ENCODE data around the gene HOXD12.

HOXD12 gene

DNA sequence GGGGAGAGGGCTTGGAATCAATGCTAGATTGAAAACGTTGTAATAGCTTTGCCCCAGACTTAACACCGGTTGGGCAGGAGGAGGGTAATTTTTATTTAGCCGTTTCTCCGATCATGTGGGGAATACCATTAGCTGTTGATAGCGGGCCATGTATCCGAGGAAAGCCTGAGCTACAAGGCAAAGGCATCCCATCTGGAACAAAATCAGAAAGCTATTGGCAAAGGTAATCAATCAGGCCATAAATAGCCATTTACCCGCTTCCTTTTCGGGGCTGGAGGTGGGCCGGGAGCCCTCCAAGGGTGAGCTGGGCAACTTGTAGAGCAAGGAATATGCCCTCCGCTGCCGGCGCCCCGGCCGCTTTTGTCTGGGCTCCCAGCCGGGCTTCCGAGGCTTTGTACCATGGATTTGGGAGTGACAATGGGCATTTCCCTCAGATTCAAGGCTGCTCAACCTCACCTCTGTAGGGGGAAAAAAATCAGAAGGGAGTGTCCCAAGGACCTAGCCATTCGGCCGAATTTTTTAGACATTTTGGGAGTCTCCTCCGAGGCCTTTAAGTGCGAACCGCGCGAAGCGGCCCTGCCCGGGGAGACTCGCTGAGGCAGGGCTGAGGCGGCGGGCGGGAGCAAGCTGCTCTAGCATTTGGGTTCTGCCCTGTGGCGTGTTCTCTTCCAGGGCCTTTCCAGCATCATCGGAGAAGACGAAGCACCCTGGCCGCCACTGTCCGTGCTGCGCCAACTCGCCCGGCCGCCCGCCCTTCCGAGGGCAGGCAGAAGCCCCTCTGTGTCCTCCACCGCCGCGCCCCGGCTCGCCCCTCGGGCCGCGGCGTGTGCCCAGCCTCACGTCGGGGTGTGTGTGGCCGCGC lies 21.8 kb downstream of the HOXD12 start:
- no peak for DNase-seq (ENCODE audit: low spot score)

DNA sequence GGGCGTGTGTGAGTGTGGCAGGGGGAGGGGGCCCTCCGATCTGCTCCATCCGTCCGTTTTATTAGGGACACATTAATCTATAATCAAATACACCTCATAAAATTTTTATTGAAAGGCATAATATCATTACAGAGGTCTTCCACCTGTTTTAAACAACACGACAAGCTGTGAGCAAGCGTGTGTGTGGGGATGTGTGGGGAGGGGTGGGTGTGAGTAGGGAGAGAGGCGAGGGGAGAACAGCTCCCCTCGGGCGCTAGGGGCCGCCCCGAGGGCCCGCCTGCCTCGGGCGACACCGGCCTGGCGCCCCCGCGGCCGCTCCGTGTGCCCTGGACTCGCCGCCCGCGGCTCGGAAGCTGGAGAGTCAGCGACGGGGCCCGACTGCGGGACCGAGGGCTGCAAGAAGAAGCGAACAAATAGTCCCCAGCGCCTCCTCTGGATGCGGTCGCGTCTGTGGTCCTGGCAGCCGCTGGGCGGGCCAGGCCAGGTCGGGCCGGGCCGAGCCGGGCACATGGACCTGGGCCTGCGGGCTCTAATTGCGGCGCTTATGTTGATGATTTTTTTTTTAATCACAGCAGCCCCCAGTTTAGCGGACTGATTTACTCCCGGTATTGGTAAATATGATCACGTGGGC lies 22.6 kb downstream of the HOXD12 start:
- DNase-seq (ENCODE audit: low spot score) = no peak

DNA sequence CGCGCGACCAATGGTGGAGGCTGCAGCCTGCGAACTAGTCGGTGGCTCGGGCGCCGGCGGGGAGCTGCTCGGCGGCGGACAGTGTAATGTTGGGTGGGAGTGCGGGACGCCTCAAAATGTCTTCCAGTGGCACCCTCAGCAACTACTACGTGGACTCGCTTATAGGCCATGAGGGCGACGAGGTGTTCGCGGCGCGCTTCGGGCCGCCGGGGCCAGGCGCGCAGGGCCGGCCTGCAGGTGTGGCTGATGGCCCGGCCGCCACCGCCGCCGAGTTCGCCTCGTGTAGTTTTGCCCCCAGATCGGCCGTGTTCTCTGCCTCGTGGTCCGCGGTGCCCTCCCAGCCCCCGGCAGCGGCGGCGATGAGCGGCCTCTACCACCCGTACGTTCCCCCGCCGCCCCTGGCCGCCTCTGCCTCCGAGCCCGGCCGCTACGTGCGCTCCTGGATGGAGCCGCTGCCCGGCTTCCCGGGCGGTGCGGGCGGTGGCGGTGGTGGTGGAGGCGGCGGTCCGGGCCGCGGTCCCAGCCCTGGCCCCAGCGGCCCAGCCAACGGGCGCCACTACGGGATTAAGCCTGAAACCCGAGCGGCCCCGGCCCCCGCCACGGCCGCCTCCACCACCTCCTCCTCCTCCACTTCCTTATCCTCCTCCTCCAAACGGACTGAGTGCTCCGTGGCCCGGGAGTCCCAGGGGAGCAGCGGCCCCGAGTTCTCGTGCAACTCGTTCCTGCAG lies 23.3 kb downstream of the HOXD12 start, which contains the start of gene HOXD9:
Gene HOXD9, plus strand, starts transcription at position 37 of the 728 bp plus-strand sequence. Its CDS starts 50 bp downstream, at position 87.
- DNase-seq (ENCODE audit: low spot score) = no peak

DNA sequence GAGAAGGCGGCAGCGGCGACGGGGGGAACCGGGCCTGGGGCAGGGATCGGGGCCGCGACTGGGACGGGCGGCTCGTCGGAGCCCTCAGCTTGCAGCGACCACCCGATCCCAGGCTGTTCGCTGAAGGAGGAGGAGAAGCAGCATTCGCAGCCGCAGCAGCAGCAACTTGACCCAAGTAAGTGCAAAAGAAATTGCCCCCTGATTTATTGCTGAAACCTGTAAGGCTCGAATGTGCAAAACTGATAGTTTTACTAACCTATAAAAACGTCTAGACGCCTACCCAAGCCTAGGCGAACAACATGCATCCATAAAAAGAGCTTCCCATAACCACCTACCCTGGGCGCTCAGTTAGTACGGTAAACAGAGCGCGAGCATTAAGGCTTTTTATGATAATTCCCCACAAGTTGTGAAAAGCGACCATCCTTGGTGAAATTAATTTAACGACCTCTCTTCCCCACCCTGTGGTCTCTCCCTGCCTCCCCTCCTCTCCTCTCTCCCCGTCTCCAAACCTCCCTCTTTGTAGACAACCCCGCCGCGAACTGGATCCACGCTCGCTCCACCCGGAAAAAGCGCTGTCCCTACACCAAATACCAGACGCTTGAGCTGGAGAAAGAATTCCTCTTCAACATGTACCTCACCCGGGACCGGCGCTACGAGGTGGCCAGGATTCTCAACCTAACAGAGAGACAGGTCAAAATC lies 24.0 kb downstream of the HOXD12 start:
- DNase-seq (ENCODE audit: low spot score) = no peak

DNA sequence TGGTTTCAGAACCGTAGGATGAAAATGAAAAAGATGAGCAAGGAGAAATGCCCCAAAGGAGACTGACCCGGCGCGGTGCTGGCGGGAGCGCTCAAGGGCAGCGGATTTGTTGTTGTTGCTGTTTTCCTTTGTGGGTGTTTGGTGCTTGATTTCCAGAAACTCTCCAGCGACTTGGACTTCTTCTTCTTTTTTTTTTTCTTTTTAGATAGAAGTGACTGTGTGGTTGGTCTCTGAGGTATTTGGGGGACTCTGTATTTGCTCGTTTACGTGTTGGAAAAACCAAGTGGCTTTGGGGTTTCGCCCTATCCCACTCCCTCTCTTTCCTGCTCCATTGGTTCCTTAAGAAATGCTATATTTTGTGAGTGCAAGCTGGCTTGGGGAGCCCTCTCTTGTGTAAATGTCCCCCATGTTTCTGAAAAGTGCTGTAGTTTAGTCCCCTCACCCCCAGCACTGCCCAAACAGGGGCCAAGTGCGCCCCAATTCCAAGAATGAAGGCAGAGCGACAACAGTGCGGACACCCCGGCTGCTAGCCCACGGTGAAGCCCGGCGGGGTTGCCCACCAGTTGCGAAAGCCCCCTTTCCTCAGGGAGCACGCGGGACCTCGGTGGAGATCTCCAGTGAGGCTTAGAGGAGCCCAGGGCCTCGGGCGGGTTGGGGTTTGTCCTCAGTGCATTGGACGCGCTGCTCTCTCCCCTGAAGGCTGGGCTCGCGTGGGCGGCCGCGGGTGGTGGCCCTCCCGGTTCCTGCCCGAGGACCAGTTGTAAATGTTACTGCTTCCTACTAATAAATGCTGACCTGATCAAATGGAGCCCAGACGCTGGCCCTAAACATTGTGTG lies 24.7 kb downstream of the HOXD12 start:
- no peak for DNase-seq (ENCODE audit: low spot score)

DNA sequence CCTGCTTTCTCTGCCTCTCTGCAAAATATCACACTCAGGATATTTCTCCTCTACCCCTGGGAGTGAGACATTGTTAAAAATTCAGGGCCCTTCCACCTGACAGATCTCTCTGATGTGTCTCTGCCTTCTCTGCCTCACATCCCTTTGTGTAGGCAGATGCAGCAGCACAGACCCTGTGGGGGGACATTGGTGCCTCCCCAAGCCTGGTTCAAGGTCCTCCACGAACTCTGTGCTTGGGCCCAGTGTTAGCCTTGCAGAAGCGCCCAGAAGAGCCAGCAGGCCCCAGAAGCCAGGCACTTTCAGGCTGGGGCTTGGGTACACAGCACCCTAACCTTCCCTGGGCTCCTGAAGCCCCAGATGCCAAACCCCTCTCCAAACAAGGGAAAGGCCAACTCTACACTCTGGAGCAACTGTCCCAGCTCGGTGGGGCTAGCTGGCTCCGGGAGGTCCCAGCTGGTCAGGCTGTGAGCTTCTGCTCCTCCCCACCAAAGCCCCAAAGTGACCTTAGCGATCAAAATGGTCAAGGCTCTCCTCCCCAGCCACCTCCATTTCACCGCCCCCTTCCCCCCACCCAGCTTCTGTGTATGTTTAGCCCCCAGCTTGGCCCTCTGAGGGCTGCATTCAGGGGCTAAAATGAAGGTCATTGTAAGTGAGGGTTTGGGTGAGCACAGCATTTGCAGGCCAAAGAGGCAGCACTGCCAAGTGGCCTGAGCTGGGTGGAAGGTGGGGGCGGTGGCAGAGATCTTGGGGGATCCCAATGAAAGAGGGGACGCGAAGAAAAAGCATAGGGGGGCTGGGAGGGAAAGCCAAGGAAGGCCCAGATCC lies 25.6 kb downstream of the HOXD12 start:
- DNase-seq (ENCODE audit: low spot score) = no peak

DNA sequence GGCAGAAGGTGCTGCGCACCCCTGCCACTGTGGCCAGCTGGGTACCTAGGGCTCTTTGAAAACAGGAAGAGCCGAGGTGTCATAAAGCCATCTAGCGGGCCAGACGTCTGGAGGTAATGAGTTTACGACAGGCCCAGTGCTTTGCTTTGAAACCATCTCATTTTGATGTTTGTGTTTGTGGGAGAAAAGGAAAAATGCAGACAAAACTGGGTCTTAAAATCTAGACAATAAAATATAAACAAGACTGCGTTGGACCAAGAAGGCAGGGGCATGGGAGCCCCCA lies 26.1 kb downstream of the HOXD12 start:
- DNase-seq (ENCODE audit: low spot score) = no peak

DNA sequence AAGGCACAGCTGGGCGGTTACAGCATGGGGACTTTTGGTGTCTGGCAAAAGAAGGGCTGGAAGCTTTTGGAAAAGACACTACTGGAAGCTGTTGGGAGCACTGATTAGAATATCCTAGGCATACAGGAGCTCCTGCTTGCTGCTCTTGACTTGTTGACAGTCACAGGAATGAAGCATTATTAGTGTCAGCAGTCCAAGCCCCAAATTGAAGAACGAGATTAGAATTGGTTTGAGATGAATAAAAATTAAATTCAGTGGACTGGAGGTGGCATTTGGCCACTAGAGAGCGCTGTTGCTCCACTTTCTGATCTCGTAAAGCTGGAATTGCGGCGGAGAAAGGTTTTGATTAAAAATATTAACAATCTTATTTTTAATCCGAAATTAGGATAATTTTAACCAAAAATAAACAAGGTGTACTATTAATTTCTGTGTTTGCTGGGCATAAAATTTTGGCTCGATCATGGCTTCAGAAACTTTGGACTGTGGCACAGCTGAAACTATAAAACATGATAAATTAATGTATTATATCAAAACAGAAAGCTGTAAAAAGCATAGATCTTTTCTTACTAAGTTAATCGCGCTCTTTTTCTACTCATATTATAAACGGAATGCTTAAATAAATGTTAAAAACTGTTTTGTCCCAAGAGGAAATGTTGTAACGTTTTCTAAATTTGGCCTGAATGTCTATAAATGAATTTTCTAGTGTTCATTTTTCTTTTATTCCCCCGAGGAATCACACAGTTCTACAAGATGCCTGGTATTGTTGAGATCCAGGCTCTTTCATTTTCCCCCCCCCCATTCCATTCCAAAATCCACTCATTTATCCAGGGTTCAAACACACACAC lies 27.6 kb downstream of the HOXD12 start:
- peak; percentile 75 for DNase-seq (ENCODE audit: low spot score)

DNA sequence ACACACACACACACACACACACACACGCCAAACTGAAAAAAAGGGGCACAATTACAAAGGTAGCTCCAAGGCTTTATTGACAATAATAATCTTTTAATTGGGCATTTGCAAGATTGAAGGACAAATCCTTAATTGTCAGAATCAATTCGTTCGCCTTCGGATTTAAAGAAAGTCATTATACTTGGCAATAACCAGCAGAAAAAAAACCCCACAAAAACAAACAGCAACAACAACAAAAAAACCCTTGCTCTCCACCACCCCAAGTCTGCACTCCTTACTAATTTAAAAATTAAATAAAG lies 28.1 kb downstream of the HOXD12 start:
- DNase-seq (ENCODE audit: low spot score) = no peak

DNA sequence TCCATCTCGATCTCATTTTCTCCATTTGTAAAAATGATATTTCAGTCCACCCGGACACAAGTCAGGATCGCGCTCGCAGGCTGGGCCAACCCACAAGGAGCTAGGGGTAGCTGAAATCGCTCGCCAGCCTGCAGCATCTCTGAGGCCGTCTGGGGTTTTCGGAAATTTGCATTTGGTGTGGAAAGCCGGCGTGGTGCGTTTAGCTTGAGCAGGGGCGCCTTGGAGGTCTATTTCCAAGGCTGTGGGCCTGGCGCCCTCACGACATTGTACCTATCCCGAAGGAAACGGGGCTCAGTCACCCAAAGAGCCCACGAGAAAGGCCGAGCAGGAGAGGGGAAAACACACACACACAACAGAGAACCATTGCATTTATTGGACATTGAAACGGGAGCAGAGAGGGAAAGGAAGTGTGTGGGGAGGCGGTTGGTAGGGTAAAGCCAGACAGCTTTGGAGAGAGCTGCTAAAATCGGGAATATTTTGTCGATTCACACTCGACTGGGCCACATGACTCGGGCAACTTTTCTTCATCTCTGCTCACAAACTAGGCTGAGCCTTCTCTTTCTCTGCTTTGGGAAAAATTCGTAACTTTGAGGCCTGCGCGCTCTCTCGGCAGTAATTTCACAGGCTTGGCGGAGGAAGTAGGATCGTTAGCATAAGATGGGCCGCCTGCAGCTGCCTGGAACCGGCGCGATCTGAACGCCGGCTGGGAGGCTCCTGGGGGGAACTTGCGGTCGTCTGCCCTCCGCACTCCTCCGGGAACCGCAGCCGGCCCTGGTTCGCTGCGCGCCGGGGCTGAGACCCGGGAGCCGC lies 28.8 kb downstream of the HOXD12 start:
- no peak for DNase-seq (ENCODE audit: low spot score)

DNA sequence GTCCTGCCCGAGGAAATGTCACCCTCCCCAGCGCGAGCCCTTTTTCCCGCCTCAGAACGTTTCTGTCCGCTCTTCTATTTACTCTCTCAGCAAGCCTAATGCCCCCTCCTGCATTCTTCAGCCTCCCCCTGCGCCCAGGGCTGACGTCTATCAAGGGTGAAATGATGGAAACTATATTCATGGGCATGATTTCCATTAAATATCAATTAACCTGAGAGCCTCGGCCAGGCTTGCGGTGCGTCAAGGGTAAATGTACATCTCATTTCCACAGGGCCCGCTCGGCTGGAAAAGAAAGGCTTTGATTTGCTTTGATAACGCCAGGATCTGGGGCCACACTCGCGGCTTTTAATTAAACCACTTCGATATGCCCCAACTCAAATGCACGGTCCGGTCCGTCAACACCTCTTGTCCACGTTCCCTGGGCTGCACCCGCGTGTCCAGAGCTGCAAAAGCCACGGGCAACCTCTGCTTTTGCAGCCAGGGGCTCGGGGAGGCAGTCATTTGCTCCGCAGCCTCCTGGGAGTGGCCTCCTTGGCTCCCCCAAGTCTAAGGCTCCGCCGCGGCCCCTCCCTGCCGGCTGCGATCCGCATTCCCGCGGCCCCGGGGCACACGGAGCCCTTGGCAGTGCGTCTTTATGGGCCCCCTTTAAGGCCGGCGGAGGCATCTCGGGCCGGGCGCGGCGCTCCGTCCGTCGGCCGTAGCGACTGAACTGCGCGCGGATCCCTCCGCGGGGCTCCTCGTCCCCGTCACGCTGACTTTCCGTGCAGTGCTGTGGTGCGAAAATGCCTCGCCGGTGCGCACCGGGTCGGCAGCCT lies 29.6 kb downstream of the HOXD12 start, which contains the start of gene HOXD8:
Gene HOXD8, plus strand, starts transcription at position 724 of the 815 bp plus-strand sequence. CDS start 662 bp downstream, outside the sequence.
- no peak for DNase-seq (ENCODE audit: low spot score)

DNA sequence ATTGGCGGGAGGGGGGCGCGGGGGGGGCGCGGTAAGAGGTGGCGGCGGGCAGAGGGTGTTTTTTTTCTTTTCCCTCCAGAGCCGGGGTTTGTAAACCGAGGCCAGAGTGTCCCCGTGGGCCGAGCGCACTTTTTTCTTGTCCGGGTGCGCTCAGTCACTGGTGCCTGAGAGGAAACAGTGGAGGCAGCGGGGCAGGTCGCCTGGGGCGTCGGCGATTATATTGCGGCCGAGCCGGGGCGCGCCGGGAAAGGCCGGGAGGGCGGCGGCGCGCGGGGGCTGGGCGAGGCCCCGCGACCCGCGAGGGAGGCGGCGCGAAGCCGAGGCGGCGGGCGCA lies 30.2 kb downstream of the HOXD12 start:
- no peak for DNase-seq (ENCODE audit: low spot score)

DNA sequence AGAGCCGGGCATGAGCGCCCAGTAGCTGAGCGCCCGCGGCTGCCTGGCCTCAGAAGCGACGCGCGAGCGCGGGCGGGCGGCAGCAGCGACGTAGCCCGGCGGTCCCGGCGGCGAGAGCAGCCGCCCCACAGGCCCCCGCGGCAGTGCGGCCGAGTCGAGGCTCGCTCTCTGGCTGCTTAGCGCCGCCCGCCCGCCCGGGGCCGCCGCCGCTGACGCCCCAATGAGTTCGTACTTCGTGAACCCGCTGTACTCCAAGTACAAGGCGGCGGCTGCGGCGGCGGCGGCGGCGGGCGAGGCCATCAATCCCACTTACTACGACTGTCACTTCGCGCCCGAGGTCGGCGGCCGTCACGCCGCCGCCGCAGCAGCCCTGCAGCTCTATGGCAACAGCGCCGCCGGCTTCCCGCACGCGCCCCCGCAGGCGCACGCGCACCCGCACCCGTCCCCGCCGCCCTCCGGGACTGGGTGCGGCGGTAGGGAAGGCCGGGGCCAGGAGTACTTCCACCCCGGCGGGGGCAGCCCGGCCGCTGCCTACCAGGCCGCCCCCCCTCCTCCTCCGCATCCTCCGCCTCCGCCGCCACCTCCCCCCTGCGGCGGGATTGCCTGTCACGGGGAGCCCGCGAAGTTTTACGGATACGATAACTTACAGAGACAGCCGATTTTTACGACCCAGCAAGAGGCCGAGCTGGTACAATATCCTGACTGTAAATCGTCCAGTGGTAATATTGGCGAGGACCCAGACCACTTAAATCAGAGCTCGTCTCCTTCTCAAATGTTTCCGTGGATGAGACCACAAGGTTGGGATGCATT lies 30.8 kb downstream of the HOXD12 start:
- no peak for DNase-seq (ENCODE audit: low spot score)

DNA sequence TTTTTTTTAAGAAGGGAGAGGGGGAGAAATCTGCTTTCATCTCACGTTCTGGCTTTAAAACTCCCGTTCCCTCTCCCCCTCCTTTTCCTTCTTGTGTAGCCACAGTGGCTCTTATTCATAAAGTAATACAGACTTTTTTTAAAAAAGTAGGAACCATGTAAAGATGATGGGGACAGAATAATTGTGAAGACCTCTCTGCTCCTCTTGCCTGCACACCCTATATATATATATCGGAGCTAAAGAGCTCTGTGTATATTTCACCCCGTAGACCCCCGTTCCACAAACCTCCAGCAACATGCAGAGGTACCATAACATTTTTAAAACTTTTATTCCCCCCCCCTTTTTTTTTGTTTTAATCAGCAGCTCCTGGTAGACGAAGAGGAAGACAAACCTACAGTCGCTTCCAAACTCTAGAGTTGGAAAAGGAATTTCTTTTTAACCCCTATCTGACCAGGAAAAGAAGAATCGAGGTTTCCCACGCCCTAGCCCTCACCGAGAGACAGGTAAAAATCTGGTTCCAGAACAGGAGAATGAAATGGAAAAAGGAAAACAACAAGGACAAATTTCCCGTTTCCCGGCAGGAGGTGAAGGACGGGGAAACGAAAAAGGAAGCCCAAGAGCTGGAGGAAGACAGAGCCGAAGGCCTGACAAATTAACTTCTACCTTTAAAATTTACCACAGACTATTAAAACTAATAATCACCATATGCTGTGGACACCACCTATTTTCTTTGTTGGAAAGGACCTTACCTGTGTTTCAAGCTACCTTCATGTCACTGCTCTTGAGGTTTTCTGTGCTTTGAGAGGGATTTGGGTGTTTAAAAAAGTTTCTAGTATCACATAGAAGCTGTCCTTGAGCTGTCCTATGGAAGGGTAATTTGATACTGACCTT lies 31.6 kb downstream of the HOXD12 start:
- no peak for DNase-seq (ENCODE audit: low spot score)

DNA sequence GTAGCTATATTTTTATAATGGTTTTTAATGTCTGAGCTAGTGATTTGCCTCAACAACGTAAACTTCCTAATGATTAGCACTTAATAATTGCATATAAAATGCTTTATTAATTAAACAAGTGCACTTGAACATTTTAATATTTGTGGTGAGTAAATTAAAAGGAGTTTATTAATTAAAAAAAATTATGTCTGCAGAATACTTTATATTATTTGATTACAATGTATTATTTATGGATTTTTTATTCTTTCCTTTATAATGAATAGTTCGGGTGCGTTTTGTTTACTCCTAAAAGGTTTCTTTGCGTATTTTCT lies 32.2 kb downstream of the HOXD12 start:
- no peak for DNase-seq (ENCODE audit: low spot score)

All from Ammon's horn (tissue), 1 donor.